ENCODE data around the gene LRRC51.

LRRC51 gene

DNA sequence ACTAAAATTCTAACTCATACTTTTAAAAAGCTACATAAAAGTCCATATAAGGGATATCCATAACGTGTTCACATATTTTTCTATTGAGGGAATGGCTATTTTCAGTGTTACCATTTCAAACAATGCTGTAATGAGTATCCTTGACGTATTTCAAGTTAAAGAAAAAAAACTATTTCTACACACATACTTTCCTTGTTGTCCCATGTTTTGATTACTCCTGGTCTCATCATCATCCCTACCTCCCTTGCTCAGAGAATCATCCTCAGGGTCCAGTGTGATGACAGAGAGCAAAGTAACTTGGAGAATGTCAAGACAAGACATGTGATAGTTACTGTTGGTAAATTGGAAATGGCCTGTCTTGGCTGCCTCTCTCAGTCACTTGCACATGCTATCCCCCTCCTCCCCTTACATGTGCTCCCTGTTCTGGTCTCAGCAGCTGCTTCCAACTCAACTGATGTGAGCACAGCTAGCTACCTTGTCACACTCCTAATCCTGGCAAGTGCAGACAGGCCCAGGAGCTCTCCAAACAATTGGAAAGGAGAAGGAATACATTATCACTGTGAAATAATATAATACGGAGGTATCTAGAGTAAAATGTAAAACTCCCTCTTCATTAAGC, 22.1 kb upstream of the LRRC51 start:
- H3F3A ChIP-seq (ENCODE audit: insufficient read depth, low read length): no peaks in the 10 kb centered on the region
- no peaks in the 10 kb centered on the region; the same call in 1 of the 2 replicates for H4K20me1 ChIP-seq (ENCODE audit: insufficient read depth, low read length)
- H3K9me3 ChIP-seq (replicated peaks; ENCODE audit: insufficient read depth, low read length): no peaks in the 10 kb centered on the region
- H2AFZ ChIP-seq (ENCODE audit: low read length): no peak overlapping the region
- no peaks in the 10 kb centered on the region for H3K9me2 ChIP-seq (replicated peaks; ENCODE audit: insufficient read depth, low read length)
- no peaks in the 10 kb centered on the region for H3K27me3 ChIP-seq (replicated peaks; ENCODE audit: insufficient read depth, low read length)
- no peak for TF ChIP-seq EZH2phosphoT487 (IDR thresholded peaks at IDR 0.05; ENCODE audit: low read length)
- H3K4me3 ChIP-seq (ENCODE audit: low read length): no peak overlapping the region
- H3K9ac ChIP-seq (ENCODE audit: low read length): no peak overlapping the region
- H3K4me2 ChIP-seq (ENCODE audit: low read depth, low read length): no peak overlapping the region
- no peaks in the 10 kb centered on the region for H3K4me1 ChIP-seq (ENCODE audit: low read length)
- H3K79me2 ChIP-seq (ENCODE audit: low read length): peaks cover 95% of the 10 kb centered on the region
- H3K27ac ChIP-seq (ENCODE audit: low read length): no peak overlapping the region
- no peak for DNase-seq
- no peaks in the 10 kb centered on the region for H3K36me3 ChIP-seq (replicated peaks; ENCODE audit: insufficient read depth, low read length)

- DNase-seq: no peak
- TF ChIP-seq, protein P1, sequence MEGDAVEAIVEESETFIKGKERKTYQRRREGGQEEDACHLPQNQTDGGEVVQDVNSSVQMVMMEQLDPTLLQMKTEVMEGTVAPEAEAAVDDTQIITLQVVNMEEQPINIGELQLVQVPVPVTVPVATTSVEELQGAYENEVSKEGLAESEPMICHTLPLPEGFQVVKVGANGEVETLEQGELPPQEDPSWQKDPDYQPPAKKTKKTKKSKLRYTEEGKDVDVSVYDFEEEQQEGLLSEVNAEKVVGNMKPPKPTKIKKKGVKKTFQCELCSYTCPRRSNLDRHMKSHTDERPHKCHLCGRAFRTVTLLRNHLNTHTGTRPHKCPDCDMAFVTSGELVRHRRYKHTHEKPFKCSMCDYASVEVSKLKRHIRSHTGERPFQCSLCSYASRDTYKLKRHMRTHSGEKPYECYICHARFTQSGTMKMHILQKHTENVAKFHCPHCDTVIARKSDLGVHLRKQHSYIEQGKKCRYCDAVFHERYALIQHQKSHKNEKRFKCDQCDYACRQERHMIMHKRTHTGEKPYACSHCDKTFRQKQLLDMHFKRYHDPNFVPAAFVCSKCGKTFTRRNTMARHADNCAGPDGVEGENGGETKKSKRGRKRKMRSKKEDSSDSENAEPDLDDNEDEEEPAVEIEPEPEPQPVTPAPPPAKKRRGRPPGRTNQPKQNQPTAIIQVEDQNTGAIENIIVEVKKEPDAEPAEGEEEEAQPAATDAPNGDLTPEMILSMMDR (IDR thresholded peaks at IDR 0.05; ENCODE audit: low read length): no peak
- TF ChIP-seq EZH2phosphoT487 (IDR thresholded peaks at IDR 0.05; ENCODE audit: low read length) (no peak), EZH2 (optimal IDR thresholded peaks at IDR 0.05; ENCODE audit: low read depth, low read length) (no peak)
- Histone ChIP-seq H3K27ac (ENCODE audit: low read length) (no peak overlapping the region), H3K36me3 (replicated peaks; ENCODE audit: insufficient read depth, low read length) (no peaks in the 10 kb centered on the region), H3K79me2 (ENCODE audit: low read length) (peaks cover 94% of the 10 kb centered on the region), H3K4me3 (ENCODE audit: low read length) (no peak overlapping the region), H3K9me3 (replicated peaks; ENCODE audit: insufficient read depth, low read length) (no peaks in the 10 kb centered on the region), H3F3A (ENCODE audit: insufficient read depth, low read length) (no peaks in the 10 kb centered on the region), H3K4me2 (ENCODE audit: low read depth, low read length) (no peak overlapping the region), H3K4me1 (ENCODE audit: low read length) (no peaks in the 10 kb centered on the region), H3K9me2 (replicated peaks; ENCODE audit: insufficient read depth, low read length) (no peaks in the 10 kb centered on the region), H3K9ac (ENCODE audit: low read length) (no peak overlapping the region), H3K27me3 (replicated peaks; ENCODE audit: insufficient read depth, low read length) (no peaks in the 10 kb centered on the region), H4K20me1 (ENCODE audit: insufficient read depth, low read length) (no peaks in the 10 kb centered on the region; the same call in 1 of the 2 replicates), H2AFZ (ENCODE audit: low read length) (no peak overlapping the region)
Observed at GRCh38 chr11:72061739-72062396, 18.8 kb upstream of the LRRC51 start.

GRCh38 chr11:72066855-72067254, 13.8 kb upstream of the LRRC51 start:
- Histone ChIP-seq H3K9ac (ENCODE audit: low read length) (no peak overlapping the region), H3K36me3 (replicated peaks; ENCODE audit: insufficient read depth, low read length) (no peaks in the 10 kb centered on the region)

More at GRCh38 chr11:72066855-72067254, 13.8 kb upstream of the LRRC51 start:
- peaks cover 4% of the 10 kb centered on the region; the same call in 1 of the 2 replicates for H4K20me1 ChIP-seq (ENCODE audit: insufficient read depth, low read length)
- TF ChIP-seq, protein P1 (IDR thresholded peaks at IDR 0.05; ENCODE audit: low read length): no peak
- no peak for TF ChIP-seq EZH2 (optimal IDR thresholded peaks at IDR 0.05; ENCODE audit: low read depth, low read length)
- TF ChIP-seq EZH2phosphoT487 (IDR thresholded peaks at IDR 0.05; ENCODE audit: low read length): no peak
- H3K4me3 ChIP-seq (ENCODE audit: low read length): no peak overlapping the region
- peaks cover 99% of the 10 kb centered on the region for H3K79me2 ChIP-seq (ENCODE audit: low read length)
- no peaks in the 10 kb centered on the region for H3K9me3 ChIP-seq (replicated peaks; ENCODE audit: insufficient read depth, low read length)
- no peak for DNase-seq
- H3K27ac ChIP-seq (ENCODE audit: low read length): no peak overlapping the region
- no peak overlapping the region for H3K4me2 ChIP-seq (ENCODE audit: low read depth, low read length)
- no peaks in the 10 kb centered on the region for H3K27me3 ChIP-seq (replicated peaks; ENCODE audit: insufficient read depth, low read length)
- no peaks in the 10 kb centered on the region for H3K9me2 ChIP-seq (replicated peaks; ENCODE audit: insufficient read depth, low read length)
- peaks cover 21% of the 10 kb centered on the region for H3F3A ChIP-seq (ENCODE audit: insufficient read depth, low read length)
- H2AFZ ChIP-seq (ENCODE audit: low read length): no peak overlapping the region
- peaks cover 27% of the 10 kb centered on the region for H3K4me1 ChIP-seq (ENCODE audit: low read length)
